C4-2B (cell line): ENCODE results near the gene RTEL1.

ENCODE experiments used
- H3K27ac ChIP-seq: fragments of 450-650 bp; 2 replicates; pipeline ENCODE4 v1.5.1; 2017
- CTCF ChIP-seq: fragments of 450-650 bp; conservative IDR thresholded peaks from 2 replicates; pipeline ENCODE4 v1.5.1; 2017; ENCODE audit warnings: mild to moderate bottlenecking
- ZFX ChIP-seq: fragments of 450-650 bp; IDR thresholded peaks from 2 replicates; pipeline ENCODE4 v1.6.1; 2017

The RTEL1 gene

GRCh38 chr20:63694584-63695423 is 36.7 kb downstream of the RTEL1 start:
- no peak for TF ChIP-seq CTCF
- no peak for TF ChIP-seq ZFX
- H3K27ac ChIP-seq = no peak overlapping the region

GRCh38 chr20:63695424-63696305 is 37.6 kb downstream of the RTEL1 start:
- H3K27ac ChIP-seq = no peak overlapping the region
- no peak for TF ChIP-seq ZFX
- no peak for TF ChIP-seq CTCF

GRCh38 chr20:63696306-63696627 is 38.2 kb downstream of the RTEL1 start:
- no peak overlapping the region for H3K27ac ChIP-seq
- TF ChIP-seq ZFX = no peak
- TF ChIP-seq CTCF = no peak

GRCh38 chr20:63696628-63697356 is 38.7 kb downstream of the RTEL1 start, which contains the start of gene TNFRSF6B:
TSS of gene TNFRSF6B (plus strand) at chr20:63696652. CDS start at chr20:63696768, 116 bp downstream.
- TF ChIP-seq ZFX = no peak
- TF ChIP-seq CTCF = no peak
- H3K27ac ChIP-seq = no peak within 1 kb of the TSS

GRCh38 chr20:63697357-63697867 is 39.3 kb downstream of the RTEL1 start:
- TF ChIP-seq CTCF (no peak), ZFX (no peak)
- no peak overlapping the region for H3K27ac ChIP-seq

GRCh38 chr20:63697868-63698545 is 39.9 kb downstream of the RTEL1 start:
- no peak overlapping the region for H3K27ac ChIP-seq
- TF ChIP-seq CTCF = no peak
- no peak for TF ChIP-seq ZFX
